Measurements from ENCODE around the gene DIP2C.

The DIP2C gene

GRCh38 chr10:230758-231157, 458.7 kb downstream of the DIP2C start:
- DNase-seq (ENCODE audit: low spot score): no peak

GRCh38 chr10:228366-228765, 461.1 kb downstream of the DIP2C start:
- DNase-seq (ENCODE audit: low spot score): no peak

GRCh38 chr10:227014-227413, 462.5 kb downstream of the DIP2C start:
- DNase-seq (ENCODE audit: low spot score): no peak

- no peak for DNase-seq (ENCODE audit: low spot score)
These were observed 463.4 kb downstream of the DIP2C start for GRCh38 chr10:226018-226417.

GRCh38 chr10:224571-224970, 464.9 kb downstream of the DIP2C start:
- no peak for DNase-seq (ENCODE audit: low spot score)

All from SW480 (cell line).